ENCODE results near the gene ZFPM1. TPM values are rescaled to one million over a fixed set of nuclear protein-coding genes. Genes with fewer than 3 reads are reported as not detected.

Gene ZFPM1
- total RNA-seq, 1 donor from 2014 or later = 8.4 TPM

- DNase-seq (no peak), ATAC-seq (no peak)
- H3K4me1 ChIP-seq = peaks cover 6% of the 10 kb centered on the region
- no peak overlapping the region for H3K4me3 ChIP-seq
- H3K36me3 ChIP-seq = no peaks in the 10 kb centered on the region
- H3K27me3 ChIP-seq = no peaks in the 10 kb centered on the region
- H3K27ac ChIP-seq = no peak overlapping the region
- TF ChIP-seq CTCF (IDR thresholded peaks at IDR 0.05) = no peak
- H3K9me3 ChIP-seq = no peaks in the 10 kb centered on the region
- intact Hi-C loops (cut with DNase I) = no loop called here
Measured at GRCh38 chr16:88447881-88448280, 5.2 kb upstream of the ZFPM1 start.

- no peak for ATAC-seq
- no peaks in the 10 kb centered on the region for H3K9me3 ChIP-seq
- no peaks in the 10 kb centered on the region for H3K36me3 ChIP-seq
- no peak overlapping the region for H3K27ac ChIP-seq
- no peak for DNase-seq
- intact Hi-C loops (cut with DNase I) = no loop called here
- H3K27me3 ChIP-seq = no peaks in the 10 kb centered on the region
- H3K4me1 ChIP-seq = peaks cover 6% of the 10 kb centered on the region
- TF ChIP-seq CTCF (IDR thresholded peaks at IDR 0.05) = no peak
- no peak overlapping the region for H3K4me3 ChIP-seq
Measured at GRCh38 chr16:88448461-88449266, 4.4 kb upstream of the ZFPM1 start.

- intact Hi-C loops (cut with DNase I) = no loop called here
- H3K27me3 ChIP-seq = no peaks in the 10 kb centered on the region
- ATAC-seq = no peak
- no peak for DNase-seq
- H3K9me3 ChIP-seq = no peaks in the 10 kb centered on the region
- no peak overlapping the region for H3K4me3 ChIP-seq
- no peak overlapping the region for H3K27ac ChIP-seq
- peaks cover 12% of the 10 kb centered on the region for H3K4me1 ChIP-seq
- no peaks in the 10 kb centered on the region for H3K36me3 ChIP-seq
- no peak for TF ChIP-seq CTCF (IDR thresholded peaks at IDR 0.05)
Measured at GRCh38 chr16:88449267-88449561, 3.9 kb upstream of the ZFPM1 start.

- Histone ChIP-seq H3K4me3 (peak overlapping the region; percentile 59), H3K27ac (no peak overlapping the region), H3K4me1 (peaks cover 23% of the 10 kb centered on the region), H3K27me3 (no peaks in the 10 kb centered on the region), H3K36me3 (no peaks in the 10 kb centered on the region), H3K9me3 (no peaks in the 10 kb centered on the region)
- no peak for TF ChIP-seq CTCF (IDR thresholded peaks at IDR 0.05)
- ATAC-seq (no peak), DNase-seq (no peak)
- intact Hi-C loops (cut with DNase I) = no loop called here
Measured at GRCh38 chr16:88451586-88452481, 1.2 kb upstream of the ZFPM1 start.

- Histone ChIP-seq H3K27ac (peak overlapping the region; percentile 39), H3K9me3 (no peaks in the 10 kb centered on the region), H3K27me3 (no peaks in the 10 kb centered on the region), H3K4me3 (peak overlapping the region; percentile 59), H3K4me1 (peaks cover 23% of the 10 kb centered on the region), H3K36me3 (no peaks in the 10 kb centered on the region)
- peak; percentile 93 for ATAC-seq
- intact Hi-C loops (cut with DNase I) = no loop called here
- TF ChIP-seq CTCF (IDR thresholded peaks at IDR 0.05) = no peak
- DNase-seq = peak; percentile 99
Measured at GRCh38 chr16:88452482-88453216, 431 bp upstream of the ZFPM1 start.

All from upper lobe of right lung (tissue), 1 donor.